Esophagus squamous epithelium (tissue), 4 donors: ENCODE results near the gene C11orf21.

Experiments used
- CTCF ChIP-seq, 6 experiments: fragments of 450-650 bp in 4 of 6; fragments of 200-600 bp in 2 of 6; sonication (generic) in 2 of 6; IDR thresholded peaks; one replicate each; pipeline ENCODE4 v1.5.1; 2016 to 2019; ENCODE audit warnings: antibody characterized with exemption in 6 of 6, mild to moderate bottlenecking in 4 of 6, moderate library complexity in 4 of 6
- POLR2A ChIP-seq, 4 donors: fragments of 450-650 bp; IDR thresholded peaks; one replicate each; pipeline ENCODE4 v1.6.1; 2017; ENCODE audit warnings: antibody characterized with exemption in 4 of 4, mild to moderate bottlenecking in 4 of 4, moderate library complexity in 3 of 4

GRCh38 chr11:2298131-2298794 lies 3.5 kb downstream of the C11orf21 start:
- TF ChIP-seq CTCF (IDR thresholded peaks at IDR 0.05) (no peak), POLR2A (IDR thresholded peaks at IDR 0.05) (no peak)
